GM18520 (cell line): ENCODE data around the gene PRKG1.
"Not testable (repeated sequence)": the region's sequence is repeated elsewhere in the genome, so short reads cannot be mapped to it uniquely, and the experiment has no call there.

Experiments
- ATAC-seq: cut with Tn5 transposase; IDR thresholded peaks from one replicate; pipeline ENCODE4 v1.9.1; 2021; ENCODE audit not compliant: unreplicated experiment

Gene PRKG1

DNA sequence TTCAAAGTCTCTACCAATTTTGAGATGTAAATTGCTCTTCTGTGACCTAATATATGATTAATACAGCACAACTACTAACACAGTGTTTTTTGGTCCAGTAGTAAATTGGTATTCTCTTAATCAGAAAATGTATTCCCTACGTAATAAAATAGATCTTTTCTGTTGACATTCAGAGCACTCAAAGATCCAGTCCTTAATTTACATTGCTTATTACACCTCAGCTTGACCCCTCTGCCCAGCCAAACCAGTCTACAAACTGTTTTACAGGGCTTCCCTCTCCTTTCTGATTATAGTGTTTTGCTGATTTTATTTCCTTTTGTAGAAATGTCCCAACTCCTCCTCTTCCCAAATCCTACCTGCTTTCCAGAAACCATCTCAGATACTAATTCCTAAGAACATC, 293.4 kb downstream of the PRKG1 start:
- no peak for ATAC-seq

DNA sequence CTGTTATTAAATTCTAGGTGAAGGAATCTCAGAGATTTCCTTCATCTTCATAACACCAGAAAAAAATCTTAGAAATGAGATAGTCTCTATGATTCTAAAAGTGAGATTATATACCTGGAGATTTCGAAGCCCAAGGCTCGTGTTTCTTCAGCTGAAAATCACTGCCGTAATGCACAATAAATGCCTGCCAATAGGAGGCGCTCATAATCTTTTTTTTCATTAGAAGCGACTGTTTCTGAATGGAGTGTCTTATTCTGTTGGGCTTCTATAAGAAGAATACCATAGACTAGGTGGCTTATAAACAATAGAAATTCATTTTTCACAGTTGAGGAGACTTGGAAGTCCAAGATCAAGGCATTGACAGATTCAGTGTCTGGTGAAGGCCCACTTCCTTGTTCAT, 294.7 kb downstream of the PRKG1 start:
- no peak for ATAC-seq

- ATAC-seq = no peak
Measured at GRCh38 chr10:51369903-51370302, 295.6 kb downstream of the PRKG1 start.

GRCh38 chr10:51371743-51372142, 297.5 kb downstream of the PRKG1 start:
- no peak for ATAC-seq

DNA sequence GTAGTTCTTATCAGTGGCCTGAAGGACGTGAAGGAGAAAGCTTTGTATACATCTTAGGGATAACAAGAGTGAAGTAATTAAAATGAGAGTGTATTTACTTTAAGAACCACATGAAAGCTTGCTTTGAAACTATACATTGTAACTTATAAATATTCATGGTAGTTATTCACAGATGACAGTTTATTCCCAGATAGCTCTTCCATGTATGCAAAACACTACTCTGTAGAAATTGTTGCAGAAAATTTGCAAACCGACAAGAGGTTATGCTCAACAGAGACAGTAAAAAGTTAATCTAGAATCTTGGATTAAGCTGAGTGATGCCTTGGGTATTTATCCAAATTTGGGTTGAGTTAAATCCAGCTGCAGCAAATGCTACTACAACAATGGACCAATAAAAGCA, 301.5 kb downstream of the PRKG1 start:
- ATAC-seq = no peak

DNA sequence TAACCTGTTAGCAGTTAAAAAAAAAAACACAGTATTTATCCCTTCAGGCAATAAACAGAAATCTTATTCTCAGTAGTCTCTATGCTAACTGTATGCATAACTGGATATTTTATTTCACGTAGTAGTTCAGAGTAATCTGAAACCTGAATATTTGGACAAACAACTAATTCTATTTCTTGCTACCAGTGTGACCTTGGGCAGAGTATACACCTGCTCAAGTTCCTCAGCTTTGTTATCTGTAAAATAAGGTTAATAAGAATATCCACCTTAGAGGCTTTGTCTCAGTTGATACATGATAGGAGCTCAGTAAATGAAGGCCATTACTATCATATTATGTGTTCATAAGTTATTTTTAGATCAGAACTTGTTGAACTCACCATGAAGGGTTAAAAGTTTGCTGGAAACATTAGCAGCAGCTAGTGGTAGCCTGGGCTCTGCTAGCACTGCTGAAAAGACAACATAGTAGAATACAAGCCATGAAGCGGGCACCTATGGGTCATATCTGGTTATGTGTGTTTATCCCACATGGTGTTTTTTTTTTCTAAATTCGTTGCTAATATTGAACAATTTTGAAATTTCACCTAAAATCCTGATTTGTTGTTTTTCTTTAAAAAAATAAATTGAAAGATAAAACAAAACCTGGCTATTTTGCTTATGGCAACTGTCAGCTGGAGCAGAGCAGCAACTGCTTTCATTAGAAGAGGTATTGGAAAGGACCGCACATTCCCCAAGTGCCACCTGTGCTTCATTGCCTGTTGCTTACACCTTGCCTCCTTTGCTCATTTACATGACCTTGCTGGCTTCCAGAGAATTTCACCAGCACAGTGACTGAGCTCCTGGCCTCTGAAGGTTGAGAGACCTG, 303.0 kb downstream of the PRKG1 start:
- no peak for ATAC-seq

DNA sequence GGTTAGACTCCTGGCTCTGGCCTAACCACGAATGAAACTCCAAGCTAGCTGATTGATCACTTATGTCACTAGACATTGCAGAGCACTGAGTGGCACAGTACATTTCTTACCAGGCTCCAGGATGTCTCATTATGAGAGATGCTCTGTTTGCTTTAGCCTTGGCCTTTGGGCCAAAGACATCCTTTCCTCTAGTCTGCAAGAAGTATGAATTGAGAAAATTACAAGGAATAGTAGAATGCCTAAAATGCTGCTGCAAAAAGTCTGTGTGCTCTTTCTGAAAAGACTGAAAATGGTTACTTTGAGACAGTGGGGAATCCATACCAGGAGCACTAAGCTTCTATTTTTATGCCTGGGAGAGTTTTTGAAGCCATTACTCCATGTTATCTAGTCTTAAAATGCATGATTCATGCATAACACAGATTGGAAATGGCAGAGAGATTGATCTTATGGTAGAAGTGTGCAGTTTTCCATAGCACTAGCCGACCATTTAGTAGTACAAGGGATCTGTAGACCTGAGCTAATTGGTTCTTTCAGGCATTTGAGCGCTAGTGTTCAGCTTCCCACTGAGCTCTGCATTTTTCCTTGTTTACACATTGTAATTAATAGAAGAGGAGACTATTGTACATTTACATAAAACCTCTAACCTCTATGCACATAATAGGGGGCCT, 303.8 kb downstream of the PRKG1 start:
- ATAC-seq = no peak

DNA sequence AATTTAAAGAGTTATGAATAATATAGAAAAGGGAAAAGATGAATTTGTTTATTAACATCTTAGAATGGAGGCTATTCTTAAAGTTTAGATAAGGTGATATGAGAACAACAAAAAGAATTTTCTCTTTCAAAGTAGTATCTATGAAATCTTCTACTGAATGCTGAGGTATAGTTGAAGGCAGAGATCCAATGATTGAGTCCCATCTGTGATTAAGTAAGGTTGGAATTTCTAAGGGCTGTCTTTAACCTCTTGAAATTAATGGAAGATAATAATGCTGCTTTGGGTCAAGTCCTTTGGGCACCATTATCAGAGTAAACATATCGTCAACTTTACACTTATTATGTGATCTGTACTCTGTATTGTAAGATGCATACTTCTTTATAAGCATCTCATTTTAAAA, 307.9 kb downstream of the PRKG1 start:
- ATAC-seq = no peak

GRCh38 chr10:51384971-51385370, 310.7 kb downstream of the PRKG1 start:
- ATAC-seq = no peak

DNA sequence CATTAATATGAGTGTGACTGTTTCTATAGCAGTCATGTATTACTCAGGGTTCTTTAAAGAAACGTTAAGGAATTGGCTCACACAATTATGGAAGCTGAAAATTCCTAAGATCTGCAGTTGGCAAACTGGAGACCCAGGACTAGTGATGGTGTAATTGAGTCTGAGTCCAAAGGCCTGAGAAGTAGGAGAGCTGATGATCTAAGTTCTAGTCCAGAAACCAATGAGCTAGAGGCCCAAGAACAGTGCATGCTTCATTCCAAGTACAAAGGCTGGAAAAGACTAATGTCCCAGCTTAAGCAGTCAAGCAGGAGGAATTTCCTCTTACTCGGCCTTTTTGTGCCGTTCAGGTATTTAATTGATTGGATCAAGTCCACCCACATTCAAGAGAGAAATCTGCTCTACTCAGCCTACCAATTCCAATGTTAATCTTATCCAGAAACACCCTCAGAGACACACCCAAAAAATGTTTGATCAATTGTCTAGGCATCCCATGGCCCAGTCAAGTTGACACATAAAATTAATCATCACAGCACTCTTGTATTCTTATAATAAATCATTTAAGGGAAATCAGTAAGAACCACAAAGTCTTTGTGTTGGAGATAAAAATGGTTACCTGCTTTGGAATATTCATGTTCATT, 312.1 kb downstream of the PRKG1 start:
- ATAC-seq = no peak

- ATAC-seq = peak; percentile 69
Measured at GRCh38 chr10:51389415-51390321, 315.4 kb downstream of the PRKG1 start.

DNA sequence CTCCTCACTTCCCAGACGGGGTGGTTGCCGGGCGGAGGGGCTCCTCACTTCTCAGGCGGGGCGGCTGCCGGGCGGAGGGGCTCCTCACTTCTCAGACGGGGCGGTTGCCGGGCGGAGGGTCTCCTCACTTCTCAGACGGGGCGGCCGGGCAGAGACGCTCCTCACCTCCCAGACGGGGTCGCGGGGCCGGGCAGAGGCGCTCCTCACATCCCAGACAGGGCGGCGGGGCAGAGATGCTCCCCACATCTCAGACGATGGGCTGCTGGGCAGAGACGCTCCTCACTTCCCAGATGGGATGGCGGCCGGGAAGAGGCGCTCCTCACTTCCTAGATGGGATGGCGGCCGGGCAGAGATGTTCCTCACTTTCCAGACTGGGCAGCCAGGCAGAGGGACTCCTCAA, 318.7 kb downstream of the PRKG1 start:
- ATAC-seq = not testable (repeated sequence)

GRCh38 chr10:51394039-51394438, 319.8 kb downstream of the PRKG1 start:
- no peak for ATAC-seq

GRCh38 chr10:51397244-51397643, 323.0 kb downstream of the PRKG1 start:
- no peak for ATAC-seq

DNA sequence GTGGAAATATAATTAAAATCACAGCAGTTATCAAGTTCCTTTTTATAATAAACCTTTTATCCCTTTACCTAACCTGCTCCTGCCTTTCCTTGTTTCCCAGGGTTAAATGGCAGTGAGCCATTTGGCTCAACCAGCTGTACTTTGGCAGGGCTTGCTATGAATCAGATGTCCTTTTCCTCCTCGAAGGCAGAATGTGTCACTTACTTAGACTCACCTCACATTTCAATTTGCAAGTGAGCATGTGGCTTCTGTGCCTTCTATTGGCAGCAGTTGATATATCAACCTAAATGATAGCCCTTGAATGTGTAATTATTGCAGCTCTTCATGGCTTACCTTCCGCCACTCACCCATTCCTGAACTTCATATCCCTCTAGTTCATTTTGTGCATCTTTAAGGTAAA, 323.4 kb downstream of the PRKG1 start:
- ATAC-seq = no peak

DNA sequence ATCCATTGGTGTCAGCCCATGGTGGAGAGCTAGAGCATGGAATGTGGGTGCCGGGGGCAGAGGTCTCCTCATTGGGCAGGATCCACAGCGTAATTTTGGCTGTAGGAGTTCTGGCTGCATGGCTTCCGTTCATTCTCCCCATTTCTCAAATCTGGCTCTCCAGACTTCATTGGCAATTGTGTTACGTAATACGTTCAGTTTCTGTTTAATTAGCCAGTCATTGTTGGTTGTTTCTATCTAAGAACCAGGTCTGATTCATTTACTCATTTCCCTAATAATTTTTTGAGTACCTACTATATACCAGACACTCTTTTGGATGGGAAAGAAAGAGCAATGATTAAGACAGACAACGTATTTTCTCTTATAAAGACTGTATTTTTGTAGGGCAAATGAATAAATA, 325.6 kb downstream of the PRKG1 start:
- no peak for ATAC-seq

DNA sequence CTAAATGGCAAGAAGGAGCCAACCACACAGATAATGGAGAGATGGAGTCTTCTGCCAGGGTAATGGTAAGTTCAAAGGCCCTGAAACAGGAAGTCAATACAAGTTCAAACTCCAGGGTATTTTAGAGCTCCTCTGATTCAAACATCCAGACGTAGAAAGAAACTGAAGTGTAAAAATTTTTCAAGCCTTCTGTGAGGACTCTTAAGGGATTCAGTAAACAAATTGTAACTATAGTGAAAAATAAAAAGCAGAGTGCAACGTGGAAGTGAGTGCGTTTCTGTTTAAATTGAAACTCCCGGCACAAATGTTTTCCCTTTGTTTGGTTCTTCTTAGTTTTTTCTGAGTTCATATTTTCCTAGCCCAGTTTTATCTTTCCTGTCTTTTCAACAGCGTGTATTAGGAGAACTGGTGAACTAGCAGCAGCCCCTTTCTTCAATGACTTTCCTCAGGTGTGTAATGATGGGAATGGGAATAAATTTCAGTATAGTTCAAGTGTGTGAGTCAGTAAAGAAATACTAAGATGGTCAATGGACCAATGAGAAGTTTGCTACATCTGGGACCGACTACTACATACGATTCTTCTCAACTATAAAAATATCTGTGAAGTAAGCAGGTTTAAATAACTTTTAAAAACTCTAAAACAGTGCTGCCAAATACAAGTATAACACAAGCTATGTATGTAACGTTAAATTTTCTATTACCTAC, 326.3 kb downstream of the PRKG1 start:
- no peak for ATAC-seq

- ATAC-seq = no peak
Measured at GRCh38 chr10:51403521-51403920, 329.2 kb downstream of the PRKG1 start.

DNA sequence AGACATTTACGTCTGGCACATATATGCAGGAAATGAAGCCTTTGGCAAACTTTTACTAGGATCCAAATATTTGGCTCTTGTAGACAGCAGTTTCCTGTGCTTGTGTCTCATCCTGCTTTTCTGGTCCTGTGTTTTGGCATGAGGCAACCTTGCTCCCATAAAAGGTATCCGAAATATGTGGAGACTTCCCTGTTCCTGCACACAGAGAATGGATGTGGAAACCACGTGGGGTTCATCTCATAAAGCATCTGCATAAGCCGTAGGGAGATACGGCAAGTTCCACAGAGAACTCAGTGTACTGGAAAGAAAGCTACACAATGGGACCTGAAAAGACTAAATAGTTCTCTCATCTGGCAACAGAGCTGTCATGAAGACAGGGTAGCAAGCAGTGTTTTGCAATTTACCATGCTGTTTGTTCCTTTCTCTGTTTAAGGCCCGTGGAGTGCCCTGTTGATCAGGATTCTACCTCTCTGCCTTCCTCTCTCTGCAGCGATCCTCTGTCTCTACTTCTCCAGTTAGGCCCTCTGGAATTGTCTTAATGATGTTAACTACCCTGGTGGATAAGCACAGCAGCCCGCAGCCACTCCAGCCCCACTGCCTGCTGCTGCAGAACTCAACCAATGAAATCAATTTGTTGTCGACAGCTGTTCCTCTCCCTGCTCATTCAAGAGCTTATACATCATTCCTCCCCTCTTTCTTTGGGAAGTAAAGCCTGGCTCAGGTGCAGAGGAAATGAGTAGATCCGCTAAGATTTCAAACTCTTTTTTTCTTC, 331.5 kb downstream of the PRKG1 start:
- no peak for ATAC-seq

DNA sequence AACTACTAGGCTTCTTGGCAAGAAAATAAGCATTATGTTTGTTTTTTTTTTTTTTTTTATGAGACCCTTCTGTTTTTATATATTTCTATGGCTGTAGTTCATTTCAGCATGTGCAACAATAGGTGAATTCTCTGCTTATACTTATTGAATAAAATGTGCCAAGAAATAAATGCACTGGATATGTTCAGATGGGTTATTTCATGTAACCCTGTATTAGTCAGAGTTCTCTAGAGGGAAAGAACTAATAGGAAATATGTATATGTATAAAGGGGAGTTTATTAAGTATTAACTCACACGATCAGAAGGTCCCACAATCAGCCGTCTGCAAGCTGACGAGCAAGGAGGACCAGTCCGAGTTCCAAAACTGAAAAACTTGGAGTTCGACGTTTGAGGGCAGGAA, 332.3 kb downstream of the PRKG1 start:
- ATAC-seq = no peak
